ENCODE data around the gene FBXO31. TPM values are rescaled to one million over a fixed set of nuclear protein-coding genes. Genes with fewer than 3 reads are reported as not detected.
A peak's percentile ranks its signal among the peaks of the same experiment; 100 is the strongest.

Gene FBXO31
- total RNA-seq, 6 donors from 2014 or later, result 15.9 to 103 (median 31.4) TPM

DNA sequence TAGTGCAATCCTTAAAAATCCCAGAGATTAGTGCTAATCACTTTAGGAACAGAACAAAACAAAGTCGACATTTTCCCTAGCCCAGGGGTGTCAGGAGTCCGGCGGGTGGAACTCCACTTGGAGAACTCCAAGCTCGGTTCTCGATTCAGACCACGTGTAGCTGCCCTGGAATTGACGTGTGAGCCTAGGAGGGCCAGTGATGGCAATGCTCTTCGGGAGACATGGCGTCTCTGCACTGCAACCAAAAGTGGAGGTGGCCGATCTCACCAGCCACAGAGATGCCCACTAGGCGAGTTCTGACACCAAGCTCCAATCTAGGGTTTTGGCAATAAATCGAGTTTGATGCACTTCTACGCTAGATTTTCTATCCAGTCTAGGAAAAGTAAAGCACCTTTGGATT lies 26.2 kb upstream of the FBXO31 start:
- Histone ChIP-seq H3K27me3 (no peaks in the 10 kb centered on the region), H3K4me3 (no peak overlapping the region), H3K9me3 (no peaks in the 10 kb centered on the region), H3K36me3 (peaks cover 20 to 98% (median 70%) of the 10 kb centered on the region in 4 donors), H3K4me1 (peaks cover 0 to 10% (median 0%) of the 10 kb centered on the region in 4 donors), H3K27ac (no peak overlapping the region)
- WGBS, 2 donors, result 95% methylated on average over 13 of the region's 13 CpGs
- DNase-seq (no peak), ATAC-seq (ENCODE audit: low FRiP score in 2 of 2) (no peak)
- no peak for TF ChIP-seq POLR2AphosphoS5 (IDR thresholded peaks at IDR 0.05)
- TF ChIP-seq, protein P1, sequence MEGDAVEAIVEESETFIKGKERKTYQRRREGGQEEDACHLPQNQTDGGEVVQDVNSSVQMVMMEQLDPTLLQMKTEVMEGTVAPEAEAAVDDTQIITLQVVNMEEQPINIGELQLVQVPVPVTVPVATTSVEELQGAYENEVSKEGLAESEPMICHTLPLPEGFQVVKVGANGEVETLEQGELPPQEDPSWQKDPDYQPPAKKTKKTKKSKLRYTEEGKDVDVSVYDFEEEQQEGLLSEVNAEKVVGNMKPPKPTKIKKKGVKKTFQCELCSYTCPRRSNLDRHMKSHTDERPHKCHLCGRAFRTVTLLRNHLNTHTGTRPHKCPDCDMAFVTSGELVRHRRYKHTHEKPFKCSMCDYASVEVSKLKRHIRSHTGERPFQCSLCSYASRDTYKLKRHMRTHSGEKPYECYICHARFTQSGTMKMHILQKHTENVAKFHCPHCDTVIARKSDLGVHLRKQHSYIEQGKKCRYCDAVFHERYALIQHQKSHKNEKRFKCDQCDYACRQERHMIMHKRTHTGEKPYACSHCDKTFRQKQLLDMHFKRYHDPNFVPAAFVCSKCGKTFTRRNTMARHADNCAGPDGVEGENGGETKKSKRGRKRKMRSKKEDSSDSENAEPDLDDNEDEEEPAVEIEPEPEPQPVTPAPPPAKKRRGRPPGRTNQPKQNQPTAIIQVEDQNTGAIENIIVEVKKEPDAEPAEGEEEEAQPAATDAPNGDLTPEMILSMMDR (IDR thresholded peaks at IDR 0.05), result no peak
- TF ChIP-seq EP300 (IDR thresholded peaks at IDR 0.05), result no peak
- no peak for TF ChIP-seq POLR2A (IDR thresholded peaks at IDR 0.05)

DNA sequence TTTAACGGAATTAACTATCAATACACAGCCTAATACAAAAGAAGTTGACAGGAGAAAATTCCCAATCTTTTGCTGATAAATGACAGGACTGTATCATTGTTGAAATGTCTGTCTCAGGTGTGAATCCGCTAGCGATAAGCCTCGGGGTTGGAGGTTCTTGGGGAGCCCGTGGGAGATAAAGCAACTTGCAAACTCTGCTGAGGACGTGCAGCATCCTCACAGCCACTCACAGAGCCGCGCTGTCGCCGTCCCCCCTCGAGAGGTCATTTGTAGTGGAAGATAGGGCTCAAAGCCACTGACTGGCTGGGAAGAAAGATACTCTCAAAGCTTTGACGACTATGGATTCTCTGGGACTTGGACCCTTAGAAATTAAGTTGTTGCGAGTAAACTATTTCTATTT lies 25.6 kb upstream of the FBXO31 start:
- 91 to 93% methylated on average over 13 of the region's 13 CpGs for WGBS, 2 donors
- no peak for DNase-seq
- Histone ChIP-seq H3K4me1 (peaks cover 0 to 10% (median 0%) of the 10 kb centered on the region in 4 donors), H3K27ac (no peak overlapping the region), H3K9me3 (no peaks in the 10 kb centered on the region), H3K27me3 (no peaks in the 10 kb centered on the region), H3K36me3 (peaks cover 26 to 98% (median 69%) of the 10 kb centered on the region in 4 donors), H3K4me3 (no peak overlapping the region)
- no peak for ATAC-seq (ENCODE audit: low FRiP score in 2 of 2)
- TF ChIP-seq POLR2A (IDR thresholded peaks at IDR 0.05) (no peak), POLR2AphosphoS5 (IDR thresholded peaks at IDR 0.05) (no peak)
- TF ChIP-seq, protein P1 (IDR thresholded peaks at IDR 0.05), result no peak

DNA sequence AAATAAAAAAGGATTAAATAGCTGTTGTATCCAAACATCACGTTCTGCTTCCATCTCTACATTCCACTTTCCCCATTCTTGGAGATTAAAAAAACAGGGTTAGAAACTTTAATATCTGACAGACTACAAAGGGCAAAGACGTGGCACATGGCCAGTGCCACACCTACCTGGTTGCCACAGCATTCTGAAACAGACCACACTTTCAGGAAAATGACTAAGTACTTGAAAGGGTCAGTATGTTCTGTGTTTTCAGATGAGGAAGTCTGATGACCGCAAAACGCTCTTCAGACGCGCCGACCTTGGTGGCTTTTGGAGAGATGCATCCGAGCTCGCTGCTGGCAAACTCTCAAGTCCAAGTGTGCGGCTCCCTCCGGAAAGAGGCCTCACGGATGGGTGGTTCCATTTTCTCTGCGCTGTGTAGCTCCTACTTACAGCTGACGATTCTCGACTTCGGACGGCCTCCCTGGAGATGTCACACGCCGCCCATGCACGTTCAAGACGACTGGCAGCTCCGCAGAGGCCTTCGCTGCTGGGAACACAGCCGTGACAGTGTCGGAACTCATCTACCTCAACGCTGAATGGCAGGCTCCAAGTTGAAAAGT lies 24.0 kb upstream of the FBXO31 start:
- H3K4me3 ChIP-seq, result no peak overlapping the region
- TF ChIP-seq, protein P1 (IDR thresholded peaks at IDR 0.05), result no peak
- no peak for TF ChIP-seq POLR2A (IDR thresholded peaks at IDR 0.05)
- peak; percentile 61 to 69 for TF ChIP-seq POLR2AphosphoS5 (IDR thresholded peaks at IDR 0.05)
- TF ChIP-seq EP300 (IDR thresholded peaks at IDR 0.05), result peak; percentile 57 to 92 (median 76)
- H3K27ac ChIP-seq, result peak overlapping the region; percentile 39 to 72 (median 67)
- peak in 1 of 2 donors; percentile 81 for DNase-seq
- no peaks in the 10 kb centered on the region for H3K27me3 ChIP-seq
- ATAC-seq (ENCODE audit: low FRiP score in 2 of 2), result peak; percentile 67 to 87
- H3K9me3 ChIP-seq, result no peaks in the 10 kb centered on the region
- peaks cover 23 to 98% (median 66%) of the 10 kb centered on the region in 4 donors for H3K36me3 ChIP-seq
- 65 to 85% methylated on average over 26 of the region's 26 CpGs for WGBS, 2 donors
- peaks cover 0 to 10% (median 0%) of the 10 kb centered on the region in 4 donors for H3K4me1 ChIP-seq

DNA sequence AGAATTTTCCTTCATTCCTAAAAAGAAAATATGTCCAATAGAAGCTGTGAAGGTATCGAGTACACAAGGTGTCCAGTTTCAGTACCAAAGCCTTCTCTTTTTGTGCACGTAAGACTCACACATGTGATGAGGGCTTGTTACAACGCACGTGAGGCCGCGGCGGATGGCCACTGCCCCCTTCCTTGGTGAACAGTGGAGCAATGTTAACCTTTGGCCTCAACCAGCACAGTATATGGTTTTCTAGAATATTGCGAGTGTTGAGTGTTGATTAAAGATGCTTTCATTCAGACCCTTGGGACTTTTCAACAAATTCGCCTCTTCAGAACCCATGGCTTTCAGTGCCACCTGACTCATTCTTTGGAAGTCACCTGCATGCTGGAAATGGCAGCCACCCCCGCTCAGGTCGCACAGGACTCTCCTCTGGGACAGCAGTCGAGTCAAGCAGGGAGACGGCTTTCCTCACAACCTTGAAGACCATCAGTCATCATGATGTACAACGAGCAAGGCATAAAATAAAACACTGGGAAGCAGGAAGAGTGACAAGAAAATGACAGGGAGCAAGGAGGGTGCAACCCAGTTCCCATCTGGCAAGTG lies 23.0 kb upstream of the FBXO31 start:
- Histone ChIP-seq H3K4me1 (peaks cover 0 to 10% (median 0%) of the 10 kb centered on the region in 4 donors), H3K27ac (peak overlapping the region in 2 of 4 donors; percentile 49 to 66), H3K4me3 (no peak overlapping the region), H3K27me3 (no peaks in the 10 kb centered on the region), H3K36me3 (peaks cover 13 to 96% (median 62%) of the 10 kb centered on the region in 4 donors), H3K9me3 (no peaks in the 10 kb centered on the region)
- TF ChIP-seq, protein P1 (IDR thresholded peaks at IDR 0.05), result no peak
- TF ChIP-seq POLR2AphosphoS5 (IDR thresholded peaks at IDR 0.05) (no peak), POLR2A (IDR thresholded peaks at IDR 0.05) (no peak), EP300 (IDR thresholded peaks at IDR 0.05) (no peak)
- DNase-seq (no peak), ATAC-seq (ENCODE audit: low FRiP score in 2 of 2) (no peak)
- 90 to 92% methylated on average over 14 of the region's 14 CpGs for WGBS, 2 donors
